ENCODE results near the gene ERI3.

Gene ERI3

GRCh38 chr1:44282704-44283426 lies 72.2 kb downstream of the ERI3 start:
- no peak for DNase-seq (ENCODE audit: low spot score)

DNA sequence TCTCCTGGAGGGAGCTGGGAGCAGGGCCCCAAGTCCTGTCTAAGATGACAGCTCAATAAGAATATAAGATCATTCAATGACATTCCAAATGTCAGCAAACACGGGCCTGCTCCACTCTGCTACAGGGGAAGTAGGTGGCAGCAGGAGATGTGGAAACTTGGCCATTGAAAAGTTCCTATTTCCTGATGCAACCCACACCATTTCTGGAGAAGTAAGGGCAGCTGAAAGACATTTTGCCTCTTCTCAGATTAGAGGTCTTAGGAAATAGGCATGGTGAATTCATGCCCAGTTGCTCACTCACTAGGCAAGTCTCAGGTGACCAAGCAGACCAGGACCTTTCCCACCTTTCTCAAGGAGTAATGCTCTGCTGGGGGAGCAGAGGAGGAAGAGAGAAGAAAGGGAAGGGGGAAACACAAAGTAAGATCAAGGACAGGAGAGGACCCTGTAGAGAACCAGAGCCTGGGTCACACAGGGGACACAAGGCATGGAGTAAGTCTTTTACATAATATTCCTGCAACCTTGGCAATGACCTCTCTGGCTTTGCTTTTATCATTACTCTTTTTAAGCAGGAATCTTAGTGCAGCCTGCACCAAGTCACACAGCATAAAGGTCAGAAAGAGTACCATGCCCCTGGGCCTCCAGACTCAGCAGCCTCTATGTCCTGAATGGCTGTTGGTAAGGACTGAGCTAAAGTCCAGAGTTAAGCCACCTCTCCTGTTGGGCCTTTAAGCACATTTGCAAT lies 72.9 kb downstream of the ERI3 start:
- no peak for DNase-seq (ENCODE audit: low spot score)

GRCh38 chr1:44276901-44277300 lies 78.2 kb downstream of the ERI3 start:
- no peak for DNase-seq (ENCODE audit: low spot score)

- DNase-seq (ENCODE audit: low spot score), result no peak
Observed at GRCh38 chr1:44275991-44276405, 79.1 kb downstream of the ERI3 start.

- no peak for DNase-seq (ENCODE audit: low spot score)
Observed at GRCh38 chr1:44275296-44275962, 79.6 kb downstream of the ERI3 start.

GRCh38 chr1:44273560-44274350 lies 81.3 kb downstream of the ERI3 start:
- DNase-seq (ENCODE audit: low spot score), result no peak

- no peak for DNase-seq (ENCODE audit: low spot score)
Observed at GRCh38 chr1:44272992-44273391, 82.1 kb downstream of the ERI3 start.

DNA sequence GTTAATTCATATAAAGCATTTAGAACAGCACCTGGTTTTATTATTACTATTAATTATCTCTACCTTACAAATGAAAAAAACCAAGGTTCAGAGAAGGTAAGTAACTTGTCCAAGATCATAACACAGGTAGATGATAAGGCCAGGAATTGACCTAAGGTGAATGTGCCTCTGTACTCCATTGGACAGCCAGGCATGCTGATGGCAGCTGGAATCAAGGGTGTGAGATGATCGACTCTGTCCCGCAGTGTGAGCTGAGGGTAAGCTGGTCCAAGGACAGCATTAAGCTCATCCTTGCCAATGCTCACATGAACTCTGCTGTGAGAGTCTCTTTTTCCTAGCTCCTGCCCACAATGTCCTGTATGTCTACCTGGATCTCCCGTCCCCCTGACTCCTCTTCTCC lies 83.4 kb downstream of the ERI3 start:
- DNase-seq (ENCODE audit: low spot score), result no peak

- no peak for DNase-seq (ENCODE audit: low spot score)
Observed at GRCh38 chr1:44270686-44271628, 84.1 kb downstream of the ERI3 start.

DNA sequence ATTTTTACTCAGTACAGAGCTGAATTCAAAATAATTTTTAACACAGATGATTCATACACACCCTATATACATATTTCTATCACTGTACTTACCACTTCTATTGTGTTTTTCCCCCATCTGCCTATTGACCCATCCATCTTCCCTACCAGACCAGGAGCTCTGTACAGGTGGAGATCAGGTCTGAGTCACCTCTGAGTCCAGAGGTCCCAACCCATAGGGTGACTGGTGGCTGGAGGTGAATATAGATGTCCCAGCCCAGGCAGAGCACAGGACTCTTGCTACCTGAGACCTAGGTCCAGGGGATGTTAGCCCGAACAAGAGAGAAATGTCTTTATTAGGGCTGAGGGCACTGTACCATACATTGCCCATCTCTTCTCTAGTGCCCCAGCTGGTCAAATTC lies 87.0 kb downstream of the ERI3 start:
- no peak for DNase-seq (ENCODE audit: low spot score)

DNA sequence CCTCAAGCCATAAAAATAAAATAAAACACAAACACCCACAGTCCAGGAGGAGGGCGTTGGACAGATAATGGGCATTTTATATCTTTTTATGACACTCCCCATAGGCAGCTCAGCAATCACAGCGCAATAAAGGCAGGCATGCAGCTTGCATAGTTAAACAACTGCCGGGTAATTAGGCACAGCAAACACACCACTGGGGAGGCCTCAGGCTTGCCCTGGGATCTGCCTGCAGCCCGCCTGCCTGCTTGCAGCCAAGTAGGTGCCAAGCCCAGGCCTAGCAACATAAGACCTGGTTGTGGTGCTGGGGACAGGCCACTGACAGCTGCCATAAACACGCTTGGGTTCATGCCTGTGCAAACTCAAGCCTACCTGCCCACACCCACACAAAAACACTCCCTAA lies 87.6 kb downstream of the ERI3 start:
- DNase-seq (ENCODE audit: low spot score), result no peak

DNA sequence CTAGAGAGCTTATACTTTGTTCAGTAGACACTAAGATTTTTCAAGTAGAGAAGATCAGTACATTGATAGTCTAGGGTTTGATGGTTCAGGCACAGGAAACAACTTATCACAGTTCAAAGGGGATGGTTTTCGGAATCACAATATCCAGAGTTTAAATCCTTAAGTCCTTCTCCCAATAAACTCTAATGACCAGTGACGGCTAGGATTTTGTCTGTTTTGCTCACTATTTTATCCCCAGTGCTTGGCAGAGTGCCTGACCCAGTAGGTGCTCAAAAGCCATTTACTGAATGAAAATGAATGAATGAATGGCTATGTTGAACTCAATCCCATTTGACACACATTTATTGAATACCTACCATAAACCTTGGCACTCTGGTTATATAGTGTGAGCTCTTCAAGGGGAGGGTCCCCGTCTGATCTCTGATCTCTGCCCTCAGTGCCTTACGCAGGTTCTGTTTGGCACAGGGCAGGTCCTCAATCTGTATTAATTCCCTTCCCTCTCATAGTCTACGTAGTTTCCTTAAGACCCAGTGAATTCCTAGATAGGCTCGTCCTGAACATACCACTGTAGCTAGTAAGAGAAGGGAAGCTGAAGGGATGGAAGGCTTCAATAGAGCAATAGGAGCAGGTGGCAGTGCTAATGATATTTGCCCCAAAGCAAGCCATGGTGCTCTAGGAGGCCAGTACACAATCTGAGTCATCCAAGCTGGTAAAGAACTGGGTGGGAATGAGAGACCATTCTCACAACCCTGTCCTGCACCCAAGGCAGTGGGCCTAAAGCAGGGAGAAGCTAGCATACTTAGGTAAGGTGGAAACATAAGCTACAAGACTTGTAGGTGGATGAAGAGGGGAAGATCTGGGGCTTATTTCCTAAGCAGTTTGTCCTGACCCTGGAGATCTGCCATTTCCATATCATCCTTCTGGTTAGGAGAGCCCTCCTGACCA lies 88.4 kb downstream of the ERI3 start:
- DNase-seq (ENCODE audit: low spot score), result no peak

GRCh38 chr1:44265656-44266358 lies 89.2 kb downstream of the ERI3 start:
- DNase-seq (ENCODE audit: low spot score), result no peak

- no peak for DNase-seq (ENCODE audit: low spot score)
Observed at GRCh38 chr1:44264451-44264771, 90.6 kb downstream of the ERI3 start.

GRCh38 chr1:44263568-44264450 lies 91.2 kb downstream of the ERI3 start:
- DNase-seq (ENCODE audit: low spot score), result no peak

DNA sequence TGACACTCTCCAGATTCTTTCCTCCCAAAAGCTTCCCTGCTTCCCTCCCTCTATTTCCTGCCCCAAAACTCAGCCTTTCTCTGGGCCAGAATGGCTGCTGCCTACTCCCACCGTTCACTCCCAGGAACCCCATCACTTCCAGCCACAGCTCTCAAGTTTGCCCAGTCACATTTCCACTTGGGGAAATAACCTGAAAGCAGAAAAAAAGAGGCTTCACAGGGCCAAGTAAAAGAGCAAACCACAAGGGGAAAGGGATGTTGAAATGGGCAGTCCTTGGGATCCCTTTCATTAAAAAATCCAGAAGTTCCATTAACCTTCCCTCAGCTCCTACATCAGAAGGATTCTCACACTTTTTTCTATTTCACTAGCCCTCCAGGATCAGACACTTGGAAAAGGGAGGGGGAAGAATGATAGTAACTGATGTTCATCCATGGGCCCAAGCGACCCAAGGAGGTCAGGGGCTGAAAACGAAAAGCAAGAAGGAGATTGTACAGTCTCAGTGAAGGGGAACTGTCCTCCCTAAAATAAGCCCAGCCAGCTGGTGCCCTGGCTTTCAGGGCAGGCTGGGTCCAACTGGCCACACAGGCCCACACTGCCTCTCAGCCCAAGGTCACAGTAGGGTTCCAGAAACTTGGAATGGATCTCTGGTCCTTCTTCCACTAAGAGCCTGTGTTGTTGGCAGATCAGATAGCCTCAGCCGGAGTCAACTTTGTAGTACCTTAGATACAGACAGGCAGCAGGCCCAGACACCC lies 92.1 kb downstream of the ERI3 start:
- no peak for DNase-seq (ENCODE audit: low spot score)

DNA sequence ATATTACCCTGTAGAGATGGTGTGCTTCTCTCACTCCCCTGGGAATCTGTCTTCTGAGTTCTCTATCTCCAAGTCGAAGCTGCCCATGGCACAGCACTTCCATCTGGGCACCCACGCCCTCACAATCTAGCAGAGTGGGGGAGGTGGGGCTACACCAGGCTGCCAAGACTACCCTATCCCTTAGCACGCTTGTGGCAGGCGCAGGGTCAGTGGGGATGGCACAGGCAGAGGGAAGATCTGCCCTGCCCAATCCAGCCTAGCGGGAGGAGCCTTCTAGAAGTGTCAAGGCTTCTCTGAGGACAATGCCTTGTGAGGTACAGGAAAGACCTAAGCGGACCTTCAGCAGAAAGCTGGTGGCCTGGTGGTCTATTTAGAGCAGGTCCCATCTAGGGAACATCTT lies 92.6 kb downstream of the ERI3 start:
- DNase-seq (ENCODE audit: low spot score), result no peak

- DNase-seq (ENCODE audit: low spot score), result no peak
Observed at GRCh38 chr1:44261962-44262361, 93.1 kb downstream of the ERI3 start.

Data from Ammon's horn (tissue), 1 donor.